Measurements from ENCODE around the gene IL36G.

- TF ChIP-seq, protein P1, sequence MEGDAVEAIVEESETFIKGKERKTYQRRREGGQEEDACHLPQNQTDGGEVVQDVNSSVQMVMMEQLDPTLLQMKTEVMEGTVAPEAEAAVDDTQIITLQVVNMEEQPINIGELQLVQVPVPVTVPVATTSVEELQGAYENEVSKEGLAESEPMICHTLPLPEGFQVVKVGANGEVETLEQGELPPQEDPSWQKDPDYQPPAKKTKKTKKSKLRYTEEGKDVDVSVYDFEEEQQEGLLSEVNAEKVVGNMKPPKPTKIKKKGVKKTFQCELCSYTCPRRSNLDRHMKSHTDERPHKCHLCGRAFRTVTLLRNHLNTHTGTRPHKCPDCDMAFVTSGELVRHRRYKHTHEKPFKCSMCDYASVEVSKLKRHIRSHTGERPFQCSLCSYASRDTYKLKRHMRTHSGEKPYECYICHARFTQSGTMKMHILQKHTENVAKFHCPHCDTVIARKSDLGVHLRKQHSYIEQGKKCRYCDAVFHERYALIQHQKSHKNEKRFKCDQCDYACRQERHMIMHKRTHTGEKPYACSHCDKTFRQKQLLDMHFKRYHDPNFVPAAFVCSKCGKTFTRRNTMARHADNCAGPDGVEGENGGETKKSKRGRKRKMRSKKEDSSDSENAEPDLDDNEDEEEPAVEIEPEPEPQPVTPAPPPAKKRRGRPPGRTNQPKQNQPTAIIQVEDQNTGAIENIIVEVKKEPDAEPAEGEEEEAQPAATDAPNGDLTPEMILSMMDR (IDR thresholded peaks at IDR 0.05), result no peak
- no peak for TF ChIP-seq POLR2AphosphoS5 (IDR thresholded peaks at IDR 0.05)
- no peak for TF ChIP-seq POLR2A (IDR thresholded peaks at IDR 0.05)
These were observed 32.3 kb downstream of the IL36G start for GRCh38 chr2:113010088-113010487.

All from prostate gland (tissue), 2 donors.